GM12891 (cell line): ENCODE data around the gene OR51G2.

ENCODE experiments used
- POLR2A ChIP-seq: IDR thresholded peaks from 2 replicates; pipeline ENCODE4 v1.6.1; 2011; ENCODE audit warnings: low read depth, low read length, control low read depth
- POLR2AphosphoS5 ChIP-seq: IDR thresholded peaks from 2 replicates; pipeline ENCODE4 v1.6.1; 2011; ENCODE audit warnings: low read depth, low read length, control low read depth
- SPI1 ChIP-seq: IDR thresholded peaks from 2 replicates; pipeline ENCODE4 v1.6.1; 2011; ENCODE audit warnings: low read depth, low read length, control low read depth
- TAF1 ChIP-seq: IDR thresholded peaks from 2 replicates; pipeline ENCODE4 v1.6.1; 2011; ENCODE audit warnings: low read depth, low read length, control low read depth

GRCh38 chr11:4916581-4916980 lies 2.6 kb downstream of the OR51G2 start:
- no peak for TF ChIP-seq TAF1
- TF ChIP-seq POLR2A, result no peak
- no peak for TF ChIP-seq SPI1
- no peak for TF ChIP-seq POLR2AphosphoS5
